H1 (cell line): ENCODE data around the gene YLPM1.

Experiments
- CHD1 ChIP-seq: IDR thresholded peaks from 2 replicates; pipeline ENCODE4 v1.6.1; 2012; ENCODE audit warnings: low read depth, low read length, improper control_type of control experiment
- FOSL1 ChIP-seq: IDR thresholded peaks from 2 replicates; pipeline ENCODE4 v1.6.1; 2011; ENCODE audit warnings: mild to moderate bottlenecking, low read depth, low read length, moderate library complexity; ENCODE audit not compliant: insufficient read depth
- POLR2A ChIP-seq, 2 experiments: IDR thresholded peaks; 1 replicate in 1 of 2; 2 replicates in 1 of 2; pipeline ENCODE4 v1.6.1; 2011; ENCODE audit warnings: low read depth in 2 of 2, low read length in 2 of 2, mild to moderate bottlenecking in 2 of 2; ENCODE audit errors: control extremely low read depth in 1 of 2
- RXRA ChIP-seq: IDR thresholded peaks from 2 replicates; pipeline ENCODE4 v1.6.1; 2011; ENCODE audit warnings: low read depth, mild to moderate bottlenecking, low read length, moderate library complexity; ENCODE audit not compliant: insufficient read depth
- TF ChIP-seq, protein P1 (sequence below): IDR thresholded peaks from 2 replicates; pipeline ENCODE4 v1.6.1; 2012; ENCODE audit warnings: inconsistent platforms
- TF ChIP-seq, protein P2 (sequence below), 3 experiments: IDR thresholded peaks; 1 replicate in 2 of 3; 2 replicates in 1 of 3; pipeline versions ENCODE4 v1.5.1 to v1.6.1; 2011; ENCODE audit warnings: low read length in 3 of 3, mild to moderate bottlenecking in 3 of 3, inconsistent platforms in 2 of 3, low read depth in 1 of 3, moderate library complexity in 1 of 3; ENCODE audit not compliant: insufficient read depth in 1 of 3; ENCODE audit errors: control extremely low read depth in 1 of 3

DNA sequence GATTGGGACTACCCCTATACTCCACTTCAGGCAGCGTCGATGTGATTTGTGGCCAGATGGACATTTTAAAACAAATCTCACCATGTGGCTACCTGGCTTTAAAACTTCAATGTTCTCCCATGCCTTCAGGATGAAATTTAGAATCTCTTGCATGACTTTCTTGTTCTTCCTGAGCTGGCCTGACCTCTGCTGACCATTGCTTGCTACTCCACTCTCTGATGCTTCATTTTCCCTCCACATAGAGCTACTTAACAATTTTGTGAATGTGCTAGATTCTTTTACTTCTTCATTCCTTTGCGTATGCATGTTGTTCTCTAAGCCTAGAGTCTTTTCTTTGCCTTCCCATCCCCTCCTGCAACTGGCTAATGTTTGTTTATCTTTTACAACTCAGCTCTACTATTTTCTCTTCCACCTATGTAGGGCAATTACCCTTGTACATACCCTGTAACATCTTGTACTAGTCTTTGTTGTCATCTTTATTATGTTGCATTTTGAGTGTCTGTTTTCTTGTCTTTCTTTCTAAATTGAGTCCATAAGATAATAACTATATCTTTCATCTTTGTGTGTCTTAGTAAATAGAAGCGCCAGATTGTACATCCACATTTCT, 41.2 kb downstream of the YLPM1 start:
- TF ChIP-seq, protein P1, sequence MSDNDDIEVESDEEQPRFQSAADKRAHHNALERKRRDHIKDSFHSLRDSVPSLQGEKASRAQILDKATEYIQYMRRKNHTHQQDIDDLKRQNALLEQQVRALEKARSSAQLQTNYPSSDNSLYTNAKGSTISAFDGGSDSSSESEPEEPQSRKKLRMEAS = no peak
- no peak for TF ChIP-seq FOSL1
- TF ChIP-seq POLR2A (IDR thresholded peaks at IDR 0.05; ENCODE audit: control extremely low read depth in 1 of 2, low read depth in 2 of 2, low read length in 2 of 2) = no peak
- TF ChIP-seq, protein P2, sequence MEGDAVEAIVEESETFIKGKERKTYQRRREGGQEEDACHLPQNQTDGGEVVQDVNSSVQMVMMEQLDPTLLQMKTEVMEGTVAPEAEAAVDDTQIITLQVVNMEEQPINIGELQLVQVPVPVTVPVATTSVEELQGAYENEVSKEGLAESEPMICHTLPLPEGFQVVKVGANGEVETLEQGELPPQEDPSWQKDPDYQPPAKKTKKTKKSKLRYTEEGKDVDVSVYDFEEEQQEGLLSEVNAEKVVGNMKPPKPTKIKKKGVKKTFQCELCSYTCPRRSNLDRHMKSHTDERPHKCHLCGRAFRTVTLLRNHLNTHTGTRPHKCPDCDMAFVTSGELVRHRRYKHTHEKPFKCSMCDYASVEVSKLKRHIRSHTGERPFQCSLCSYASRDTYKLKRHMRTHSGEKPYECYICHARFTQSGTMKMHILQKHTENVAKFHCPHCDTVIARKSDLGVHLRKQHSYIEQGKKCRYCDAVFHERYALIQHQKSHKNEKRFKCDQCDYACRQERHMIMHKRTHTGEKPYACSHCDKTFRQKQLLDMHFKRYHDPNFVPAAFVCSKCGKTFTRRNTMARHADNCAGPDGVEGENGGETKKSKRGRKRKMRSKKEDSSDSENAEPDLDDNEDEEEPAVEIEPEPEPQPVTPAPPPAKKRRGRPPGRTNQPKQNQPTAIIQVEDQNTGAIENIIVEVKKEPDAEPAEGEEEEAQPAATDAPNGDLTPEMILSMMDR (IDR thresholded peaks at IDR 0.05; ENCODE audit: control extremely low read depth in 1 of 3, insufficient read depth in 1 of 3, low read depth in 1 of 3, low read length in 3 of 3) = peak in 2 of 3 experiments; percentile 52 to 66; a peak in 3 of 4 replicates
- TF ChIP-seq CHD1 = no peak
- no peak for TF ChIP-seq RXRA
